Endothelial cell of umbilical vein (primary cell): Measurements from ENCODE around the gene FTHL17. TPM values are rescaled to one million over a fixed set of nuclear protein-coding genes. Genes with fewer than 3 reads are reported as not detected.

Experiments
- BruUV-seq: library from RNA; stranded (reverse); fragments of 400-500 nt; replicated peaks from 2 replicates; lab custom pipeline; 2021; lab: Mats Ljungman, UMichigan
- CTCF ChIA-PET: fragments of 300-600, 350-600 bp; sonication (Branson Sonifier 250); formaldehyde crosslinking; loops from one replicate; lab custom pipeline; 2021; ENCODE audit warnings: antibody characterized with exemption, inconsistent platforms; lab: Charles Lee
- POLR2A ChIA-PET: fragments of 300-600, 350-600 bp; sonication (Branson Sonifier 250); formaldehyde crosslinking; loops from one replicate; lab custom pipeline; 2021; ENCODE audit warnings: antibody characterized with exemption, inconsistent platforms; lab: Charles Lee
- DNase-seq: peaks from one replicate; pipeline ENCODE4 v3.0.0-alpha.2; 2011; ENCODE audit warnings: low read depth, low spot score
- FAIRE-seq: peaks from 2 replicates; lab custom pipeline; 2011; peaks lifted over from hg19 to GRCh38; lab: Jason Lieb, UNC
- H2AFZ ChIP-seq: 2 replicates; pipeline ENCODE4 v1.6.0; 2012; ENCODE audit warnings: low read depth, low read length, control low read depth, inconsistent platforms
- H3K27ac ChIP-seq: 2 replicates; pipeline ENCODE4 v1.5.1; 2011; ENCODE audit warnings: low read depth, mild to moderate bottlenecking, control low read depth, low read length, moderate library complexity; ENCODE audit not compliant: insufficient read depth
- H3K27me3 ChIP-seq, 2 experiments: 2 replicates each; pipeline versions ENCODE4 v1.6.0 to v1.6.1; 2011; ENCODE audit warnings: low read length in 2 of 2, mixed read lengths in 1 of 2; ENCODE audit not compliant: control insufficient read depth in 2 of 2, insufficient read depth in 2 of 2
- H3K36me3 ChIP-seq, 2 experiments: 2 replicates in 1 of 2; 3 replicates in 1 of 2; pipeline ENCODE4 v1.5.1; 2011; ENCODE audit warnings: low read length in 2 of 2, mild to moderate bottlenecking in 1 of 2, moderate library complexity in 1 of 2; ENCODE audit not compliant: control insufficient read depth in 2 of 2, insufficient read depth in 2 of 2; ENCODE audit errors: extremely low read depth in 1 of 2
- H3K4me1 ChIP-seq: 3 replicates; pipeline ENCODE4 v1.5.1; 2011; ENCODE audit warnings: mild to moderate bottlenecking, low read length; ENCODE audit not compliant: control insufficient read depth, insufficient read depth; ENCODE audit errors: extremely low read depth
- H3K4me2 ChIP-seq: 2 replicates; pipeline ENCODE4 v1.6.1; 2011; ENCODE audit warnings: low read length, control low read depth, mixed read lengths; ENCODE audit not compliant: insufficient read depth
- H3K4me3 ChIP-seq, 3 experiments: fragments of 200-600 bp in 1 of 3; sonication (generic), shearing (Covaris generic) in 1 of 3; replicated peaks in 1 of 3; 2 replicates each; pipeline ENCODE4 v1.5.1; 2011 to 2016; ENCODE audit warnings: control low read depth in 3 of 3, low read length in 3 of 3, mild to moderate bottlenecking in 2 of 3, inconsistent platforms in 1 of 3, low read depth in 1 of 3, moderate library complexity in 1 of 3; ENCODE audit not compliant: insufficient read depth in 1 of 3
- H3K79me2 ChIP-seq: 2 replicates; pipeline ENCODE4 v1.6.0; 2012; ENCODE audit warnings: low read length, inconsistent platforms; ENCODE audit not compliant: control insufficient read depth, insufficient read depth
- H3K9ac ChIP-seq: replicated peaks from 2 replicates; pipeline ENCODE3; 2011; ENCODE audit warnings: low read length, control low read depth; ENCODE audit not compliant: insufficient read depth; ENCODE audit errors: extremely low read depth
- H3K9me1 ChIP-seq: replicated peaks from 3 replicates; pipeline ENCODE4 v1.6.0; 2011; ENCODE audit warnings: mild to moderate bottlenecking, low read length; ENCODE audit not compliant: control insufficient read depth, insufficient read depth; ENCODE audit errors: extremely low read depth
- H3K9me3 ChIP-seq: replicated peaks from 2 replicates; pipeline ENCODE4 v1.5.1; 2012; ENCODE audit warnings: low read length, inconsistent platforms; ENCODE audit not compliant: control insufficient read depth, insufficient read depth
- H4K20me1 ChIP-seq: replicated peaks from 2 replicates; pipeline ENCODE3; 2011; ENCODE audit warnings: mild to moderate bottlenecking, low read length; ENCODE audit not compliant: control insufficient read depth, insufficient read depth; ENCODE audit errors: extremely low read depth
- FOS ChIP-seq: IDR thresholded peaks from 2 replicates; pipeline ENCODE4 v1.6.1; 2011; ENCODE audit warnings: mild to moderate bottlenecking, low read length, moderate library complexity, borderline replicate concordance; ENCODE audit not compliant: insufficient read depth
- GATA2 ChIP-seq: IDR thresholded peaks from 2 replicates; pipeline ENCODE4 v1.7.0; 2011; ENCODE audit warnings: low read depth, mild to moderate bottlenecking, moderate library complexity, mixed read lengths, low read length; ENCODE audit not compliant: insufficient read length, insufficient read depth
- JUN ChIP-seq: IDR thresholded peaks from 2 replicates; pipeline ENCODE4 v1.6.1; 2011; ENCODE audit warnings: borderline replicate concordance, low read depth; ENCODE audit not compliant: insufficient read length, insufficient read depth
- MYC ChIP-seq: IDR thresholded peaks from one replicate; pipeline ENCODE4 v1.6.1; 2011; ENCODE audit warnings: mild to moderate bottlenecking, low read depth, low read length
- POLR2A ChIP-seq: IDR thresholded peaks from 2 replicates; pipeline ENCODE4 v1.6.1; 2012; ENCODE audit warnings: low read depth, mild to moderate bottlenecking, control low read depth, low read length
- POLR2AphosphoS5 ChIP-seq: IDR thresholded peaks from 2 replicates; pipeline ENCODE4 v1.6.1; 2012; ENCODE audit warnings: low read depth, mild to moderate bottlenecking, control low read depth, low read length, moderate library complexity; ENCODE audit not compliant: insufficient read depth
- dilution Hi-C: fragments of 300-500 bp; cut with MboI; formaldehyde crosslinking; loops from one replicate; pipeline ENCODE4 v1.15.0; 2019; ENCODE audit warnings: low sequenced_read_pairs; ENCODE audit not compliant: extremely low pct_ligation_motif_present
- intact Hi-C: fragments of 100-400 bp; cut with micrococcal nuclease; formaldehyde crosslinking; loops from one replicate; pipeline ENCODE4 v1.10.0; 2022
- polyA plus RNA-seq, 4 experiments: library from polyadenylated mRNA; depleted of rRNA in 3 of 4; stranded (reverse) in 3 of 4; unstranded in 1 of 4; fragments of >200 nt; gene quantifications; 2 replicates each; pipeline versions ENCODE4 v1.2.1 to v1.2.3, GENCODE V29; 2011 to 2012; ENCODE audit warnings: missing spikeins in 1 of 4
- total RNA-seq: library from RNA; stranded (reverse); gene quantifications from 2 replicates; pipeline ENCODE4 v1.2.3, GENCODE V29; 2021
- TF ChIP-seq, protein P1 (sequence below): IDR thresholded peaks from 2 replicates; pipeline ENCODE4 v1.6.1; 2011; ENCODE audit not compliant: insufficient read depth, insufficient read length
- TF ChIP-seq, protein P2 (sequence below), 2 donors: IDR thresholded peaks; 1 replicate in 1 of 2; 2 replicates in 1 of 2; pipeline ENCODE4 v1.5.1; 2011; ENCODE audit warnings: low read length in 2 of 2, mild to moderate bottlenecking in 2 of 2, moderate library complexity in 2 of 2, control low read depth in 1 of 2, inconsistent platforms in 1 of 2, low read depth in 1 of 2; ENCODE audit not compliant: insufficient read depth in 1 of 2; ENCODE audit errors: extremely low read depth in 1 of 2

The FTHL17 gene
- total and polyA plus RNA-seq, 2 donors (not counting 3 experiments of a cell fraction or from before 2014, with no cell fraction given): not detected

DNA sequence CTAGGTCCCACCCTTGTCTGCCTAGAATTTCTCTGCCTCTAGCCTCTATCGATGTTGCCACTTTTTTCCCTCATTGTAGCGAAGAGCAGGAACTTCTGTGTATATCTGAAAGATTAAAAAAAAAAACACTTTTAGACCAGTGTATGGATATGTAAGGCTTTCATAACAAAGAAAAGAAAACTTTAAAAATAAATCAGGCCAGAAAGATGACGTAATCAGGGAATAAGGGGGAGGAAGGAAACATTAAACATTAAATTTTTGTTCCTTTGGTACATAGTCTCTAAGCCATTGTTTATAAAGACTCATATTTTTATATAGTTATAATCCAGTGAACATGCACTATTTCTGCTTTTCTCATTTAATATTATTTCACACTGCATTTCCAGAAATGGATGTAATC, 26.2 kb upstream of the FTHL17 start:
- Histone ChIP-seq H3K4me2 (no peak overlapping the region), H3K9me3 (no peaks in the 10 kb centered on the region), H3K27me3 (no peaks in the 10 kb centered on the region), H3K27ac (no peak overlapping the region), H4K20me1 (no peaks in the 10 kb centered on the region), H3K4me3 (no peak overlapping the region), H3K79me2 (no peaks in the 10 kb centered on the region), H3K9me1 (no peaks in the 10 kb centered on the region), H3K4me1 (no peaks in the 10 kb centered on the region), H2AFZ (no peak overlapping the region), H3K9ac (no peak overlapping the region), H3K36me3 (no peaks in the 10 kb centered on the region)
- POLR2A ChIA-PET: no interaction called here
- TF ChIP-seq MYC (no peak), POLR2AphosphoS5 (no peak), JUN (peak; percentile 27)
- TF ChIP-seq, protein P1, sequence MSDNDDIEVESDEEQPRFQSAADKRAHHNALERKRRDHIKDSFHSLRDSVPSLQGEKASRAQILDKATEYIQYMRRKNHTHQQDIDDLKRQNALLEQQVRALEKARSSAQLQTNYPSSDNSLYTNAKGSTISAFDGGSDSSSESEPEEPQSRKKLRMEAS: no peak
- TF ChIP-seq, protein P2, sequence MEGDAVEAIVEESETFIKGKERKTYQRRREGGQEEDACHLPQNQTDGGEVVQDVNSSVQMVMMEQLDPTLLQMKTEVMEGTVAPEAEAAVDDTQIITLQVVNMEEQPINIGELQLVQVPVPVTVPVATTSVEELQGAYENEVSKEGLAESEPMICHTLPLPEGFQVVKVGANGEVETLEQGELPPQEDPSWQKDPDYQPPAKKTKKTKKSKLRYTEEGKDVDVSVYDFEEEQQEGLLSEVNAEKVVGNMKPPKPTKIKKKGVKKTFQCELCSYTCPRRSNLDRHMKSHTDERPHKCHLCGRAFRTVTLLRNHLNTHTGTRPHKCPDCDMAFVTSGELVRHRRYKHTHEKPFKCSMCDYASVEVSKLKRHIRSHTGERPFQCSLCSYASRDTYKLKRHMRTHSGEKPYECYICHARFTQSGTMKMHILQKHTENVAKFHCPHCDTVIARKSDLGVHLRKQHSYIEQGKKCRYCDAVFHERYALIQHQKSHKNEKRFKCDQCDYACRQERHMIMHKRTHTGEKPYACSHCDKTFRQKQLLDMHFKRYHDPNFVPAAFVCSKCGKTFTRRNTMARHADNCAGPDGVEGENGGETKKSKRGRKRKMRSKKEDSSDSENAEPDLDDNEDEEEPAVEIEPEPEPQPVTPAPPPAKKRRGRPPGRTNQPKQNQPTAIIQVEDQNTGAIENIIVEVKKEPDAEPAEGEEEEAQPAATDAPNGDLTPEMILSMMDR (IDR thresholded peaks at IDR 0.05; ENCODE audit: extremely low read depth in 1 of 2, insufficient read depth in 1 of 2, low read depth in 1 of 2, low read length in 2 of 2): no peak
- dilution Hi-C loops: no loop called here
- FAIRE-seq (no peak), DNase-seq (peak; percentile 20)
- CTCF ChIA-PET: no interaction called here
- no TSS peak for BruUV-seq
- intact Hi-C loops: no loop called here

DNA sequence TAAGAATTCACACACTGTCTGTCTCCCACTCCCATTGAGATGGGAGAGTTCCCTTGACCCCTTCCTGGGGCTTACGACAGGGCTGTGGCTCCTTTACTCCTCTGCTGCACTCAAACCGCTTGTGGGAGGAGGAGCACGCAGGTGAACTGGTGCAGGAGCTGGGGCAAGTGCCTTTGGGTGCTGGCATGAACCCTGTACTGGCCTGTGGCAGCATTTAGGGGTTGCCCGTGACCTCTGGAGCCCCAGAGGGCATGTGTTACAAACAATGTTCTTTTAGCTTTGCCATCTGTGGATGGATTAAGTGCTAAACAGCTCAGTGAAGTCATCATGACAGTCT, 21.8 kb upstream of the FTHL17 start:
- no peaks in the 10 kb centered on the region for H3K9me1 ChIP-seq
- no TSS peak for BruUV-seq
- no peak overlapping the region for H3K9ac ChIP-seq
- H3K4me3 ChIP-seq: no peak overlapping the region
- H3K79me2 ChIP-seq: no peaks in the 10 kb centered on the region
- no peaks in the 10 kb centered on the region for H3K4me1 ChIP-seq
- DNase-seq (no peak), FAIRE-seq (no peak)
- H3K9me3 ChIP-seq: no peaks in the 10 kb centered on the region
- TF ChIP-seq POLR2AphosphoS5 (no peak), JUN (no peak), POLR2A (no peak), GATA2 (no peak), FOS (no peak), MYC (no peak)
- TF ChIP-seq, protein P2 (IDR thresholded peaks at IDR 0.05; ENCODE audit: extremely low read depth in 1 of 2, insufficient read depth in 1 of 2, low read depth in 1 of 2, low read length in 2 of 2): no peak
- TF ChIP-seq, protein P1: no peak
- H4K20me1 ChIP-seq: no peaks in the 10 kb centered on the region
- CTCF ChIA-PET: no interaction called here
- no peaks in the 10 kb centered on the region for H3K36me3 ChIP-seq
- H3K4me2 ChIP-seq: no peak overlapping the region
- no peak overlapping the region for H2AFZ ChIP-seq
- dilution Hi-C loops (no loop called here), intact Hi-C loops (no loop called here)
- no peaks in the 10 kb centered on the region for H3K27me3 ChIP-seq
- POLR2A ChIA-PET: no interaction called here
- no peak overlapping the region for H3K27ac ChIP-seq
